Astrocyte (in vitro differentiated cells and primary cell): ENCODE measurements around the gene IGLON5. TPM values are rescaled to one million over a fixed set of nuclear protein-coding genes. Genes with fewer than 3 reads are reported as not detected.

Experiments
- DNase-seq: peaks from one replicate; pipeline ENCODE4 v3.0.0-alpha.2; 2010; ENCODE audit warnings: low read depth
- FAIRE-seq: peaks from 2 replicates; lab custom pipeline; 2011; peaks lifted over from hg19 to GRCh38; lab: Jason Lieb, UNC
- H2AFZ ChIP-seq: 2 replicates; pipeline ENCODE4 v1.6.0; 2012; ENCODE audit warnings: low read depth, low read length, inconsistent platforms
- H3K27ac ChIP-seq: 2 replicates; pipeline ENCODE4 v1.5.1; 2011; ENCODE audit warnings: low read depth, low read length, inconsistent platforms
- H3K27me3 ChIP-seq: 2 replicates; pipeline ENCODE4 v1.6.0; 2011; ENCODE audit warnings: low read length, inconsistent platforms; ENCODE audit not compliant: insufficient read depth
- H3K36me3 ChIP-seq: 2 replicates; pipeline ENCODE4 v1.5.1; 2011; ENCODE audit warnings: low read length, inconsistent platforms; ENCODE audit not compliant: insufficient read depth
- H3K4me1 ChIP-seq: 2 replicates; pipeline ENCODE4 v1.5.1; 2011; ENCODE audit warnings: low read length, inconsistent platforms; ENCODE audit not compliant: insufficient read depth
- H3K4me2 ChIP-seq: 2 replicates; pipeline ENCODE4 v1.6.0; 2012; ENCODE audit warnings: low read length, inconsistent platforms
- H3K4me3 ChIP-seq: 2 replicates; pipeline ENCODE4 v1.5.1; 2011; ENCODE audit warnings: low read depth, mild to moderate bottlenecking, low read length, inconsistent platforms; ENCODE audit not compliant: insufficient read depth
- H3K79me2 ChIP-seq: 2 replicates; pipeline ENCODE4 v1.6.0; 2012; ENCODE audit warnings: mild to moderate bottlenecking, low read length, inconsistent platforms; ENCODE audit not compliant: insufficient read depth
- H3K9ac ChIP-seq: 2 replicates; pipeline ENCODE4 v1.6.0; 2012; ENCODE audit warnings: mild to moderate bottlenecking, low read length, inconsistent platforms
- H3K9me3 ChIP-seq: 2 replicates; pipeline ENCODE4 v1.5.1; 2012; ENCODE audit warnings: low read depth, mild to moderate bottlenecking, low read length, inconsistent platforms; ENCODE audit not compliant: insufficient read depth
- H4K20me1 ChIP-seq: 2 replicates; pipeline ENCODE4 v1.6.0; 2012; ENCODE audit warnings: low read length, inconsistent platforms; ENCODE audit not compliant: insufficient read depth
- H3K27ac Mint-ChIP-seq: one replicate; pipeline ENCODE4 v1.8.0; 2021; ENCODE audit warnings: mild to moderate bottlenecking, mixed read lengths; ENCODE audit not compliant: unreplicated experiment
- H3K27me3 Mint-ChIP-seq: one replicate; pipeline ENCODE4 v1.8.0; 2021; ENCODE audit warnings: low read depth, mixed read lengths; ENCODE audit not compliant: unreplicated experiment
- H3K36me3 Mint-ChIP-seq: one replicate; pipeline ENCODE4 v1.8.0; 2021; ENCODE audit warnings: low read depth, mixed read lengths; ENCODE audit not compliant: unreplicated experiment
- H3K4me1 Mint-ChIP-seq: one replicate; pipeline ENCODE4 v1.8.0; 2021; ENCODE audit warnings: low read depth, mixed read lengths; ENCODE audit not compliant: unreplicated experiment
- H3K4me3 Mint-ChIP-seq: one replicate; pipeline ENCODE4 v1.8.0; 2021; ENCODE audit warnings: mild to moderate bottlenecking, moderate library complexity, mixed read lengths; ENCODE audit not compliant: unreplicated experiment
- H3K9me3 Mint-ChIP-seq: one replicate; pipeline ENCODE4 v1.8.0; 2021; ENCODE audit warnings: mild to moderate bottlenecking, mixed read lengths; ENCODE audit not compliant: unreplicated experiment
- EZH2 ChIP-seq: IDR thresholded peaks from 2 replicates; pipeline ENCODE4 v1.6.1; 2012; ENCODE audit warnings: mild to moderate bottlenecking, low read length, inconsistent platforms; ENCODE audit not compliant: insufficient read depth
- total RNA-seq: library from RNA; stranded (reverse); gene quantifications from 2 replicates; pipeline ENCODE4 v1.2.1, GENCODE V29; 2021
- TF ChIP-seq, protein P1 (sequence below): IDR thresholded peaks from 2 replicates; pipeline ENCODE4 v1.5.1; 2011; ENCODE audit warnings: low read depth, mild to moderate bottlenecking, inconsistent platforms, low read length, moderate library complexity; ENCODE audit not compliant: insufficient read depth

The IGLON5 gene
- total RNA-seq, 1 donor from 2014 or later, result 5.4 TPM

DNA sequence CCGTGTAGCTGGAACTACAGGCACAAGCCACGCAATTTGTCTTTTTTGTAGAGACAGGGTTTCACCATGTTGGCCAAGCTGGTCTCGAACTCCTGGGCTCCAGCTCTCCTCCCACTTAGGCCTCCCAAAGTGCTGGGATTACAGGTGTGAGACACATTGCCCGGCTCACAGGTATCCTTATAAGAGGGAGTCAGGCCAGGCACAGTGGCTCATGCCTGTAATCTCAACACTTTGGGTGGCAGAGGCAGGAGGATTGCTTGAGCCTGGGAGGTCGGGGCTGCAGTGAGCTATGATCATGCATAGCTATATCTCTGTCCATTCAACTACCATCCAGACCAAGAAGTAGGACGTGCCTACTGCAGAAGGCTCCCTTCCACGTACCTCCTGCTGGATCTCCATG lies 10.2 kb upstream of the IGLON5 start:
- no peaks in the 10 kb centered on the region for H4K20me1 ChIP-seq
- Mint-ChIP-seq H3K9me3 (peaks cover 6% of the 10 kb centered on the region), H3K36me3 (no peaks in the 10 kb centered on the region), H3K4me1 (no peaks in the 10 kb centered on the region), H3K27me3 (peaks cover 10% of the 10 kb centered on the region), H3K27ac (no peak overlapping the region), H3K4me3 (no peak overlapping the region)
- H2AFZ ChIP-seq, result no peak overlapping the region
- H3K27ac ChIP-seq, result no peak overlapping the region
- TF ChIP-seq, protein P1, sequence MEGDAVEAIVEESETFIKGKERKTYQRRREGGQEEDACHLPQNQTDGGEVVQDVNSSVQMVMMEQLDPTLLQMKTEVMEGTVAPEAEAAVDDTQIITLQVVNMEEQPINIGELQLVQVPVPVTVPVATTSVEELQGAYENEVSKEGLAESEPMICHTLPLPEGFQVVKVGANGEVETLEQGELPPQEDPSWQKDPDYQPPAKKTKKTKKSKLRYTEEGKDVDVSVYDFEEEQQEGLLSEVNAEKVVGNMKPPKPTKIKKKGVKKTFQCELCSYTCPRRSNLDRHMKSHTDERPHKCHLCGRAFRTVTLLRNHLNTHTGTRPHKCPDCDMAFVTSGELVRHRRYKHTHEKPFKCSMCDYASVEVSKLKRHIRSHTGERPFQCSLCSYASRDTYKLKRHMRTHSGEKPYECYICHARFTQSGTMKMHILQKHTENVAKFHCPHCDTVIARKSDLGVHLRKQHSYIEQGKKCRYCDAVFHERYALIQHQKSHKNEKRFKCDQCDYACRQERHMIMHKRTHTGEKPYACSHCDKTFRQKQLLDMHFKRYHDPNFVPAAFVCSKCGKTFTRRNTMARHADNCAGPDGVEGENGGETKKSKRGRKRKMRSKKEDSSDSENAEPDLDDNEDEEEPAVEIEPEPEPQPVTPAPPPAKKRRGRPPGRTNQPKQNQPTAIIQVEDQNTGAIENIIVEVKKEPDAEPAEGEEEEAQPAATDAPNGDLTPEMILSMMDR, result no peak
- TF ChIP-seq EZH2, result no peak
- FAIRE-seq, result no peak
- no peaks in the 10 kb centered on the region for H3K79me2 ChIP-seq
- no peaks in the 10 kb centered on the region for H3K36me3 ChIP-seq
- peaks cover 7% of the 10 kb centered on the region for H3K9me3 ChIP-seq
- no peak overlapping the region for H3K4me3 ChIP-seq
- DNase-seq, result no peak
- H3K9ac ChIP-seq, result no peak overlapping the region
- H3K27me3 ChIP-seq, result no peaks in the 10 kb centered on the region
- no peak overlapping the region for H3K4me2 ChIP-seq
- no peaks in the 10 kb centered on the region for H3K4me1 ChIP-seq

DNA sequence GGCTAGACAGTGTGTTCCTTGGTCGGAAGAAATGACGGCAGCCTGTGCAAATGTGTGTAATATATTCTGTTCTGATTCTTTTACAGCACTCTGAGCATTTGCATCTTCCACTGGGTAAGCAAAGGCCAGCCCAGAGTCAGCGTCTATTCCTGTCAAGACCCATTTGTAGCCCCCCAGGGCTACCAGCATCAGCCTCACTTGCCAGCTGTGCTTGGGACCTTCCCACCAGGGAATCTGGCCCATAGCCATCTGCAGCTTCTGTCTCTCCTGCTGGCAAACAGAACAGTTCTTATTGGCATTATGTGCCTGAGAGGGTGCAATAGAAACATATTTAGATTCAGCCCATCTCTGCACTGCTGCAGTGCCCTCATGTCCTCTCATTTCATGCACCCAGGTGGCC lies 6.0 kb upstream of the IGLON5 start:
- TF ChIP-seq EZH2, result no peak
- TF ChIP-seq, protein P1, result no peak

DNA sequence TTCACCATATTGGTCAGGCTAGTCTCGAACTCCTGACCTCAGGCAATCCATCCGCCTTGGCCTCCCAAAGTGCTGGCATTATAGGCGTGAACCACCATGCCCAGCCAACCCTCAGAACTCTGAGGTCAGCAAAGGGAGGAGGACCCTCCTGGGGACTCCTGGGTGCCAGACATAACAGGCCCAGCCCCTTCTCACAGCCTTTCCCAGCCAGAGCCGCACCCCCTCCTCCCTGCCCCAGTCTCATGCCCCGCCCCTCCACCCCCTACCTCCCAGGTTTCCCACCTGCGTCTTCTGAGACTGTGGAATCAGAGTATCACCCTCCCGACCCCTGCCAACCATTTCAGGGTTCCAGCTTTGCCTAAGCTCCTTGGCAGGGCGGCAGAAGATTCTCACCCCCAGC lies 5.2 kb downstream of the IGLON5 start:
- H3K79me2 ChIP-seq, result no peaks in the 10 kb centered on the region
- DNase-seq, result no peak
- Mint-ChIP-seq H3K27ac (no peak overlapping the region), H3K27me3 (peaks cover 20% of the 10 kb centered on the region), H3K9me3 (peaks cover 4% of the 10 kb centered on the region), H3K4me3 (no peak overlapping the region), H3K4me1 (no peaks in the 10 kb centered on the region), H3K36me3 (no peaks in the 10 kb centered on the region)
- H3K36me3 ChIP-seq, result no peaks in the 10 kb centered on the region
- peaks cover 2% of the 10 kb centered on the region for H3K9me3 ChIP-seq
- TF ChIP-seq EZH2, result no peak
- TF ChIP-seq, protein P1, result no peak
- no peak overlapping the region for H3K27ac ChIP-seq
- H3K4me3 ChIP-seq, result no peak overlapping the region
- H3K4me2 ChIP-seq, result no peak overlapping the region
- no peaks in the 10 kb centered on the region for H3K27me3 ChIP-seq
- no peaks in the 10 kb centered on the region for H4K20me1 ChIP-seq
- H3K4me1 ChIP-seq, result no peaks in the 10 kb centered on the region
- no peak overlapping the region for H3K9ac ChIP-seq
- FAIRE-seq, result no peak
- no peak overlapping the region for H2AFZ ChIP-seq

More for the DNA sequence above, 6.0 kb upstream of the IGLON5 start:
- no peaks in the 10 kb centered on the region for H3K36me3 ChIP-seq
- Mint-ChIP-seq H3K27me3 (peaks cover 17% of the 10 kb centered on the region), H3K9me3 (peaks cover 9% of the 10 kb centered on the region), H3K4me1 (no peaks in the 10 kb centered on the region), H3K27ac (no peak overlapping the region), H3K4me3 (no peak overlapping the region), H3K36me3 (no peaks in the 10 kb centered on the region)
- H3K4me2 ChIP-seq, result no peak overlapping the region
- H4K20me1 ChIP-seq, result no peaks in the 10 kb centered on the region
- no peak overlapping the region for H2AFZ ChIP-seq
- no peak overlapping the region for H3K9ac ChIP-seq
- H3K4me3 ChIP-seq, result no peak overlapping the region
- FAIRE-seq, result no peak
- peaks cover 11% of the 10 kb centered on the region for H3K9me3 ChIP-seq
- H3K27me3 ChIP-seq, result no peaks in the 10 kb centered on the region
- no peaks in the 10 kb centered on the region for H3K4me1 ChIP-seq
- no peaks in the 10 kb centered on the region for H3K79me2 ChIP-seq
- no peak for DNase-seq
- H3K27ac ChIP-seq, result no peak overlapping the region
